ENCODE data around the gene AKAP1.

The AKAP1 gene, protein sequence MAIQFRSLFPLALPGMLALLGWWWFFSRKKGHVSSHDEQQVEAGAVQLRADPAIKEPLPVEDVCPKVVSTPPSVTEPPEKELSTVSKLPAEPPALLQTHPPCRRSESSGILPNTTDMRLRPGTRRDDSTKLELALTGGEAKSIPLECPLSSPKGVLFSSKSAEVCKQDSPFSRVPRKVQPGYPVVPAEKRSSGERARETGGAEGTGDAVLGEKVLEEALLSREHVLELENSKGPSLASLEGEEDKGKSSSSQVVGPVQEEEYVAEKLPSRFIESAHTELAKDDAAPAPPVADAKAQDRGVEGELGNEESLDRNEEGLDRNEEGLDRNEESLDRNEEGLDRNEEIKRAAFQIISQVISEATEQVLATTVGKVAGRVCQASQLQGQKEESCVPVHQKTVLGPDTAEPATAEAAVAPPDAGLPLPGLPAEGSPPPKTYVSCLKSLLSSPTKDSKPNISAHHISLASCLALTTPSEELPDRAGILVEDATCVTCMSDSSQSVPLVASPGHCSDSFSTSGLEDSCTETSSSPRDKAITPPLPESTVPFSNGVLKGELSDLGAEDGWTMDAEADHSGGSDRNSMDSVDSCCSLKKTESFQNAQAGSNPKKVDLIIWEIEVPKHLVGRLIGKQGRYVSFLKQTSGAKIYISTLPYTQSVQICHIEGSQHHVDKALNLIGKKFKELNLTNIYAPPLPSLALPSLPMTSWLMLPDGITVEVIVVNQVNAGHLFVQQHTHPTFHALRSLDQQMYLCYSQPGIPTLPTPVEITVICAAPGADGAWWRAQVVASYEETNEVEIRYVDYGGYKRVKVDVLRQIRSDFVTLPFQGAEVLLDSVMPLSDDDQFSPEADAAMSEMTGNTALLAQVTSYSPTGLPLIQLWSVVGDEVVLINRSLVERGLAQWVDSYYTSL

DNA sequence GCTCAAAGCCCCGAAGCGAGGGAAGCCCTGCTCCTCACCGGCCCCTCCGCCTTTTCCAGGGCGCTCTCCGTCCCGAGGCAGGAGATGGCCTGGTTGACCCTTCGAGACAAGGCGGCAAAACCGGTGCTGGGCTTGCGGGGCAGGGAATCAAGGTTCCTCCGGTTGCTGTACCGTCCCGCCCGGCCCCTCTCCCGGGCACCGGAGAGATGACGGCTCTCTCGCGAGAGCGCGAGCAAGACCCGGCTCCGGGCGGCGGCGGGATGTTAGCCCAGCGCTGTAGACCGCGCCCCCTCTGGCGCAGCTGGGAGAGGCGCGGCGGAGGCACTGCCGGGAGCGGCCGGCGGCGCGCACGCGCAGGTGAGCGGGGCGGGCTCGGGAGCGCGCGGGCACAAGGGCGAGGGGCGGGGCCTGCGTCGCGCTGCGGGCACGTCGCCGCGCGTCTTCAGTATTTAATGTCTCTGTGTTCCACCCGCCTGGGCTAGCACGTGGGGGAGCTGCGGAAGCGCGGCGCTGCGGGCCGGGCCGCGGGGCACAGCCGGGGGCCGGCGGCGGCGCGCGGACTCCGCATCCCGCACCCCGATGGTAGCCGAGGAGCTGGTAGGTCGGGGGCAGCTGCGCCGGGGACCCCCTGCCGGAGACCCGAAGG, at the start of gene AKAP1:
Gene AKAP1, plus strand, starts transcription at position 445 of the 646 bp plus-strand sequence. CDS start 20,219 bp downstream, outside the sequence.
- in situ Hi-C loops (cut with HindIII; ENCODE audit: low pct_ligation_motif_present, low sequenced_read_pairs) = no loop called here
- Histone ChIP-seq H3K27me3 (replicated peaks) (no peaks in the 10 kb centered on the region), H3K4me3 (ENCODE audit: low read depth, low read length) (peak within 1 kb of the TSS; percentile 94), H3K27ac (peak within 1 kb of the TSS; percentile 85), H3K36me3 (replicated peaks) (no peaks in the 10 kb centered on the region)
- TF ChIP-seq, protein P1, sequence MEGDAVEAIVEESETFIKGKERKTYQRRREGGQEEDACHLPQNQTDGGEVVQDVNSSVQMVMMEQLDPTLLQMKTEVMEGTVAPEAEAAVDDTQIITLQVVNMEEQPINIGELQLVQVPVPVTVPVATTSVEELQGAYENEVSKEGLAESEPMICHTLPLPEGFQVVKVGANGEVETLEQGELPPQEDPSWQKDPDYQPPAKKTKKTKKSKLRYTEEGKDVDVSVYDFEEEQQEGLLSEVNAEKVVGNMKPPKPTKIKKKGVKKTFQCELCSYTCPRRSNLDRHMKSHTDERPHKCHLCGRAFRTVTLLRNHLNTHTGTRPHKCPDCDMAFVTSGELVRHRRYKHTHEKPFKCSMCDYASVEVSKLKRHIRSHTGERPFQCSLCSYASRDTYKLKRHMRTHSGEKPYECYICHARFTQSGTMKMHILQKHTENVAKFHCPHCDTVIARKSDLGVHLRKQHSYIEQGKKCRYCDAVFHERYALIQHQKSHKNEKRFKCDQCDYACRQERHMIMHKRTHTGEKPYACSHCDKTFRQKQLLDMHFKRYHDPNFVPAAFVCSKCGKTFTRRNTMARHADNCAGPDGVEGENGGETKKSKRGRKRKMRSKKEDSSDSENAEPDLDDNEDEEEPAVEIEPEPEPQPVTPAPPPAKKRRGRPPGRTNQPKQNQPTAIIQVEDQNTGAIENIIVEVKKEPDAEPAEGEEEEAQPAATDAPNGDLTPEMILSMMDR (IDR thresholded peaks at IDR 0.05; ENCODE audit: low read depth, low read length, missing control alignments) = peak; percentile 17
- DNase-seq = peak; percentile 86

DNA sequence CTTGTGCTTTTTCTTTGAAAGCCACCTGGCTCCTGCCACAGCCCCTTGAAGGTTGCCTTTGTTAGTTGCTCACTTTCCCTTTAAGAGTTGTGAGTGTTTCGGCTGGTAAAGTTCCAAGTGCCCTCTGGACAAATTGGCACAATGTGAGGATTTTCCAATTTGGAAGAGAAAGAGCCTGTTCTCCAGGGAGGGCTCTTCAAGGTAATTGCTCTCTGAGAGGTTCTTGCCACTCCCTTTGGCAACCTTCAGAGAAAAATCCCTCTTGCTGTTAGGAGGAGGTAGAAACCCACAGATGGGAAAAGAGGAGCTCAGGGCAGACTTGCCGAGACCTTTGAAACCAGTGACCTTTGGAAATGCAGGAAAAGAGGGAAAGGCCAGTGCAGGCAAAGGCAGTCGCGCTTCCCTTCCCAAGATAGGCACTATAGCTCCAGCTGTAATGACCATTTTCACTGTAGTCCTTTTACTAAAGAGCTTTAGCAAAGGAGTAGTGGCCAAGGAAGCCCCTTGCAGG, 49.0 kb upstream of the AKAP1 start:
- H3K27me3 ChIP-seq (replicated peaks) = no peaks in the 10 kb centered on the region
- DNase-seq = no peak
- H3K27ac ChIP-seq = no peak overlapping the region
- TF ChIP-seq, protein P1 (IDR thresholded peaks at IDR 0.05; ENCODE audit: low read depth, low read length, missing control alignments) = no peak
- no peak overlapping the region for H3K4me3 ChIP-seq (ENCODE audit: low read depth, low read length)
- no peaks in the 10 kb centered on the region for H3K36me3 ChIP-seq (replicated peaks)
- in situ Hi-C loops (cut with HindIII; ENCODE audit: low pct_ligation_motif_present, low sequenced_read_pairs) = no loop called here

DNA sequence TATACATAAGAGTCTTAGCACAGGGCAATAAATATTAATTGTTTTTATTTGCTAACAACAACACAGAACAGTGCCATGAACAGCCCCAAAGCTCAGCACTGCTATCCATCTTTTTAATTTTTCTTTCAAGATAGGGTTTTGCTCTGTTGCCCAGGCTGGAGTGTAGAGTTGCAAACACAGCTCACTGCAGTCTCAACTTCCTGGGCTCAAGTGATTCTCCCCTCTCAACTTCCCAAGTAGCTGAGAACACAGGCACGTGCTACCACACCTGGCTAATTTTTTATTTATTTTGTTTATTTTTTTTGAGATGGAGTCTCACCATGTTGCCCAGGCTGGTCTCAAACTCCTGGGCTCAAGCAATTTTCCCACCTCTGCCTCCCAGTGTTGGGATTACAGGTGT, 47.6 kb upstream of the AKAP1 start:
- no peak overlapping the region for H3K27ac ChIP-seq
- TF ChIP-seq, protein P1 (IDR thresholded peaks at IDR 0.05; ENCODE audit: low read depth, low read length, missing control alignments) = no peak
- no peak for DNase-seq
- in situ Hi-C loops (cut with HindIII; ENCODE audit: low pct_ligation_motif_present, low sequenced_read_pairs) = no loop called here
- no peaks in the 10 kb centered on the region for H3K36me3 ChIP-seq (replicated peaks)
- H3K4me3 ChIP-seq (ENCODE audit: low read depth, low read length) = no peak overlapping the region
- no peaks in the 10 kb centered on the region for H3K27me3 ChIP-seq (replicated peaks)

DNA sequence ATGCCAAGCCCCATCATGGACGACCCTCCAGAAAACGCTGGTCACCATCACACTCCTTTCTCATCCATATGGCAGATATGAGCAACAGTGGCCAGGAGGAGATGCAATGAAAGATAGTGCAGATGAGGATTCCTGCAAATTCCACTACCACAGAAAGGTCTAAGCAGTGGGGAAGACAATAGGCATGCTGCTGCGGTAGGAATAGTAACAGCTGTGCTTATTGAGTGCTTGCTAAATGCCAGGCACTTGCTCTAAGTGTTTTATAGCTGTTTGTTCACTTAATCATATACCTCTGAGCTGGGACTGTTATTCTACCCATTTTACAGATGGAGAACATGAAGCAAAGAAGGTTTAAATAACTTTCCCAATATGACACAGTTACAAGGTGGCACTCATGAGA, 46.6 kb upstream of the AKAP1 start:
- TF ChIP-seq, protein P1 (IDR thresholded peaks at IDR 0.05; ENCODE audit: low read depth, low read length, missing control alignments) = no peak
- in situ Hi-C loops (cut with HindIII; ENCODE audit: low pct_ligation_motif_present, low sequenced_read_pairs) = no loop called here
- H3K4me3 ChIP-seq (ENCODE audit: low read depth, low read length) = no peak overlapping the region

DNA sequence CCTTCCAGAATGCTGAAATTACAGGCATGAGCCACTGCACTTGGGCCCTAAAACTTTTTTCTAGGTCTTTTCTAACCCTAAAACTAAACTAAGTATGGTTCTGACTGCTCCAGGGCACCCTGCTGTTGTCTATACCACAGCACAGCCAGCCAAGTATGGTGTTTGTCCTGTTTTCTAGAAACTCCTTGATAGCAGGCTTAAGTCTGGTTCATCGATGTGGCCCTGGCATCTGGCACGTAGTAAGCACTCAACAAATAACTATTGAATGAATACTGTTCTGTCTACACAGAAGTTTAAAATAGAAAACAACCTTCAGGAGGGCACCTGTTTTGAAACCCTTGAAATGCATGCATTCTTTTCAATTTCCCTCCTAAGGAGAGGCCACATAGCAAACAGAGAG, 44.5 kb upstream of the AKAP1 start:
- Histone ChIP-seq H3K27me3 (replicated peaks) (peaks cover 6% of the 10 kb centered on the region), H3K4me3 (ENCODE audit: low read depth, low read length) (no peak overlapping the region), H3K36me3 (replicated peaks) (no peaks in the 10 kb centered on the region), H3K27ac (no peak overlapping the region)
- TF ChIP-seq, protein P1 (IDR thresholded peaks at IDR 0.05; ENCODE audit: low read depth, low read length, missing control alignments) = no peak
- in situ Hi-C loops (cut with HindIII; ENCODE audit: low pct_ligation_motif_present, low sequenced_read_pairs) = no loop called here
- no peak for DNase-seq

More for the DNA sequence above, 46.6 kb upstream of the AKAP1 start:
- Histone ChIP-seq H3K36me3 (replicated peaks) (no peaks in the 10 kb centered on the region), H3K27me3 (replicated peaks) (no peaks in the 10 kb centered on the region), H3K27ac (no peak overlapping the region)
- DNase-seq = no peak
